Tibial nerve (tissue), 4 donors: Measurements from ENCODE around the gene PEX6. TPM values are rescaled to one million over a fixed set of nuclear protein-coding genes. Genes with fewer than 3 reads are reported as not detected.
"Not testable (repeated sequence)": the region's sequence is repeated elsewhere in the genome, so short reads cannot be mapped to it uniquely, and the experiment has no call there.

Source experiments
- DNase-seq, 2 donors: peaks; one replicate each; pipeline ENCODE4 v3.0.0-alpha.2; 2019; ENCODE audit warnings: low spot score in 2 of 2
- H3K27ac ChIP-seq, 4 donors: fragments of 200-600 bp; sonication (generic) in 3 of 4; one replicate each; pipeline ENCODE4 v1.5.1; 2017 to 2019; ENCODE audit warnings: mild to moderate bottlenecking in 1 of 4
- H3K27me3 ChIP-seq, 2 donors: fragments of 200-600 bp; sonication (generic) in 1 of 2; one replicate each; pipeline versions ENCODE4 v1.5.1 to v1.6.0; 2017 to 2019
- H3K36me3 ChIP-seq, 3 donors: fragments of 200-600 bp; sonication (generic); one replicate each; pipeline ENCODE4 v1.5.1; 2018 to 2019
- H3K4me1 ChIP-seq, 4 donors: fragments of 200-600 bp; sonication (generic) in 3 of 4; one replicate each; pipeline ENCODE4 v1.5.1; 2017 to 2019
- H3K4me3 ChIP-seq, 4 donors: fragments of 200-600 bp; sonication (generic) in 3 of 4; one replicate each; pipeline ENCODE4 v1.5.1; 2017 to 2019; ENCODE audit warnings: mild to moderate bottlenecking in 1 of 4, moderate library complexity in 1 of 4
- H3K9me3 ChIP-seq, 4 donors: fragments of 200-600 bp; sonication (generic) in 3 of 4; one replicate each; pipeline ENCODE4 v1.5.1; 2017 to 2019
- CTCF ChIP-seq, 5 experiments: fragments of 200-600 bp in 3 of 5; fragments of 450-650 bp in 2 of 5; sonication (generic) in 3 of 5; IDR thresholded peaks; one replicate each; pipeline ENCODE4 v1.5.1; 2016 to 2019; ENCODE audit warnings: antibody characterized with exemption in 5 of 5, mild to moderate bottlenecking in 3 of 5, moderate library complexity in 2 of 5
- EP300 ChIP-seq, 2 donors: sonication (generic); formaldehyde crosslinking; IDR thresholded peaks; one replicate each; pipeline ENCODE4 v1.6.1; 2017; ENCODE audit warnings: antibody characterized with exemption in 2 of 2, mild to moderate bottlenecking in 1 of 2
- POLR2A ChIP-seq, 2 donors: fragments of 450-650 bp; IDR thresholded peaks; one replicate each; pipeline ENCODE4 v1.6.1; 2017; ENCODE audit warnings: antibody characterized with exemption in 2 of 2, mild to moderate bottlenecking in 2 of 2, moderate library complexity in 2 of 2
- whole genome bisulfite sequencing, 2 donors: methylation state at CpG; one replicate each; pipeline ENCODE4 v1.1.5; 2018; 5-methylcytosine and 5-hydroxymethylcytosine counted together
- total RNA-seq, 4 donors: library from RNA; depleted of rRNA; stranded (reverse); fragments of >200 nt; gene quantifications; one replicate each; pipeline ENCODE4 v1.1.0, GENCODE V29; 2016

The PEX6 gene
- total RNA-seq, 4 donors from 2014 or later, result 20.3 to 32.8 (median 27.3) TPM

GRCh38 chr6:42952389-42952788 lies 26.6 kb downstream of the PEX6 start:
- H3K36me3 ChIP-seq, result no peaks in the 10 kb centered on the region
- no peak overlapping the region for H3K27ac ChIP-seq
- no peak overlapping the region for H3K4me3 ChIP-seq
- no peaks in the 10 kb centered on the region for H3K4me1 ChIP-seq
- no peaks in the 10 kb centered on the region for H3K27me3 ChIP-seq
- no peak for DNase-seq
- H3K9me3 ChIP-seq, result no peaks in the 10 kb centered on the region
- TF ChIP-seq EP300 (IDR thresholded peaks at IDR 0.05) (no peak), POLR2A (IDR thresholded peaks at IDR 0.05) (no peak), CTCF (IDR thresholded peaks at IDR 0.05) (no peak)
- WGBS, 2 donors, result 86 to 89% methylated on average over 4 of the region's 4 CpGs

- TF ChIP-seq CTCF (IDR thresholded peaks at IDR 0.05) (no peak), POLR2A (IDR thresholded peaks at IDR 0.05) (no peak), EP300 (IDR thresholded peaks at IDR 0.05) (no peak)
- Histone ChIP-seq H3K27me3 (no peaks in the 10 kb centered on the region), H3K9me3 (no peaks in the 10 kb centered on the region), H3K4me1 (no peaks in the 10 kb centered on the region), H3K27ac (no peak overlapping the region), H3K36me3 (peaks cover 0 to 30% (median 4%) of the 10 kb centered on the region in 3 donors), H3K4me3 (no peak overlapping the region)
- no peak for DNase-seq
Measured at GRCh38 chr6:42947950-42948349, 31.0 kb downstream of the PEX6 start.

- H3K36me3 ChIP-seq, result peaks cover 0 to 80% (median 11%) of the 10 kb centered on the region in 3 donors
- 66 to 78% methylated on average over 7 of the region's 7 CpGs for WGBS, 2 donors
- H3K9me3 ChIP-seq, result no peaks in the 10 kb centered on the region
- H3K4me3 ChIP-seq, result no peak overlapping the region
- TF ChIP-seq POLR2A (IDR thresholded peaks at IDR 0.05) (no peak), EP300 (IDR thresholded peaks at IDR 0.05) (no peak), CTCF (IDR thresholded peaks at IDR 0.05) (no peak)
- peaks cover 0 to 4% (median 0%) of the 10 kb centered on the region in 4 donors for H3K4me1 ChIP-seq
- no peak for DNase-seq
- no peaks in the 10 kb centered on the region for H3K27me3 ChIP-seq
- no peak overlapping the region for H3K27ac ChIP-seq
Measured at GRCh38 chr6:42942444-42942843, 36.5 kb downstream of the PEX6 start.

- not testable (repeated sequence) for H3K27me3 ChIP-seq, H3K4me3 ChIP-seq, H3K4me1 ChIP-seq, H3K9me3 ChIP-seq, H3K27ac ChIP-seq, DNase-seq
- WGBS, 2 donors, result 93 to 100% methylated on average over 5 of the region's 5 CpGs
- peaks cover 0 to 90% (median 11%) of the 10 kb centered on the region in 3 donors for H3K36me3 ChIP-seq
Measured at GRCh38 chr6:42941356-42941755, 37.6 kb downstream of the PEX6 start.

- TF ChIP-seq EP300 (IDR thresholded peaks at IDR 0.05), result no peak
- TF ChIP-seq POLR2A (IDR thresholded peaks at IDR 0.05), result no peak
- TF ChIP-seq CTCF (IDR thresholded peaks at IDR 0.05), result no peak
- Histone ChIP-seq H3K27me3 (no peaks in the 10 kb centered on the region), H3K27ac (no peak overlapping the region), H3K4me1 (peaks cover 0 to 4% (median 0%) of the 10 kb centered on the region in 4 donors), H3K36me3 (peaks cover 0 to 90% (median 17%) of the 10 kb centered on the region in 3 donors), H3K4me3 (no peak overlapping the region), H3K9me3 (no peaks in the 10 kb centered on the region)
- no peak for DNase-seq
- 86 to 87% methylated on average over 6 of the region's 6 CpGs for WGBS, 2 donors
Measured at GRCh38 chr6:42940493-42941045, 38.4 kb downstream of the PEX6 start.

GRCh38 chr6:42939810-42940167 lies 39.2 kb downstream of the PEX6 start:
- no peak for DNase-seq
- no peak for TF ChIP-seq CTCF (IDR thresholded peaks at IDR 0.05)
- no peak for TF ChIP-seq EP300 (IDR thresholded peaks at IDR 0.05)
- TF ChIP-seq POLR2A (IDR thresholded peaks at IDR 0.05), result no peak
- Histone ChIP-seq H3K36me3 (peaks cover 0 to 92% (median 24%) of the 10 kb centered on the region in 3 donors), H3K4me3 (no peak overlapping the region), H3K4me1 (peaks cover 0 to 4% (median 0%) of the 10 kb centered on the region in 4 donors), H3K9me3 (no peaks in the 10 kb centered on the region), H3K27ac (no peak overlapping the region), H3K27me3 (no peaks in the 10 kb centered on the region)
- WGBS, 2 donors, result 81 to 90% methylated on average over 4 of the region's 4 CpGs
